Activated naive CD8-positive, alpha-beta T cell treated with anti-CD3 and anti-CD28 coated beads, Interleukin-2, amount 50 U/mL, for 16 hours (primary cell): ENCODE measurements around the gene SGMS1.

Experiments
- DNase-seq: peaks from one replicate; pipeline ENCODE4 v3.0.0-alpha.2; 2020; ENCODE audit warnings: low read depth, low spot score

The SGMS1 gene

GRCh38 chr10:50312464-50313437 is 311.0 kb downstream of the SGMS1 start:
- no peak for DNase-seq

GRCh38 chr10:50310560-50311174 is 313.1 kb downstream of the SGMS1 start:
- DNase-seq: no peak

- DNase-seq: no peak
Observed at GRCh38 chr10:50309342-50309741, 314.4 kb downstream of the SGMS1 start.

GRCh38 chr10:50304660-50305059 is 319.1 kb downstream of the SGMS1 start:
- no peak for DNase-seq

GRCh38 chr10:50299948-50300669 is 323.6 kb downstream of the SGMS1 start:
- no peak for DNase-seq

- DNase-seq: no peak
Observed at GRCh38 chr10:50295367-50295766, 328.4 kb downstream of the SGMS1 start.

GRCh38 chr10:50294582-50294981 is 329.2 kb downstream of the SGMS1 start:
- no peak for DNase-seq

GRCh38 chr10:50293513-50294313 is 330.0 kb downstream of the SGMS1 start:
- no peak for DNase-seq

GRCh38 chr10:50291261-50291850 is 332.4 kb downstream of the SGMS1 start:
- DNase-seq: no peak

- DNase-seq: no peak
Observed at GRCh38 chr10:50289196-50289595, 334.6 kb downstream of the SGMS1 start.

GRCh38 chr10:50286996-50287803 is 336.6 kb downstream of the SGMS1 start:
- no peak for DNase-seq

- DNase-seq: no peak
Observed at GRCh38 chr10:50286517-50286916, 337.2 kb downstream of the SGMS1 start.

GRCh38 chr10:50281967-50282522 is 341.7 kb downstream of the SGMS1 start:
- no peak for DNase-seq

GRCh38 chr10:50281210-50281966 is 342.4 kb downstream of the SGMS1 start:
- DNase-seq: no peak

GRCh38 chr10:50280049-50280841 is 343.5 kb downstream of the SGMS1 start:
- no peak for DNase-seq

- no peak for DNase-seq
Observed at GRCh38 chr10:50279489-50279888, 344.3 kb downstream of the SGMS1 start.

GRCh38 chr10:50275650-50276235 is 348.0 kb downstream of the SGMS1 start:
- no peak for DNase-seq

GRCh38 chr10:50272531-50272930 is 351.2 kb downstream of the SGMS1 start:
- DNase-seq: no peak
